HFFc6 (cell line): ENCODE measurements around the gene TBC1D5. TPM values are rescaled to one million over a fixed set of nuclear protein-coding genes. Genes with fewer than 3 reads are reported as not detected.

Experiments used
- DNase-seq: peaks from one replicate; pipeline ENCODE4 v3.0.0-alpha.2; 2018
- H3K27ac Mint-ChIP-seq: 2 replicates; pipeline ENCODE4 v1.8.0; 2020; ENCODE audit warnings: mild to moderate bottlenecking, mixed read lengths
- H3K27me3 Mint-ChIP-seq: 2 replicates; pipeline ENCODE4 v1.8.0; 2021; ENCODE audit warnings: mild to moderate bottlenecking, moderate library complexity, mixed read lengths; ENCODE audit not compliant: insufficient read depth
- H3K36me3 Mint-ChIP-seq: 2 replicates; pipeline ENCODE4 v1.8.0; 2021; ENCODE audit warnings: low read depth, mixed read lengths
- H3K4me1 Mint-ChIP-seq: 2 replicates; pipeline ENCODE4 v1.8.0; 2020; ENCODE audit warnings: low read depth, mixed read lengths
- H3K4me3 Mint-ChIP-seq: 2 replicates; pipeline ENCODE4 v1.8.0; 2020; ENCODE audit warnings: mild to moderate bottlenecking, moderate library complexity, mixed read lengths
- H3K9me3 Mint-ChIP-seq: 2 replicates; pipeline ENCODE4 v1.8.0; 2020; ENCODE audit warnings: mild to moderate bottlenecking, mixed read lengths
- CTCF ChIP-seq: fragments of 200-600 bp; sonication (generic); IDR thresholded peaks from 2 replicates; pipeline ENCODE4 v1.5.0; 2021; ENCODE audit warnings: antibody characterized with exemption, mild to moderate bottlenecking
- total RNA-seq, 6 experiments: library from RNA; stranded (reverse); fragmentation: NEBNext Ultra II Directional; extraction: Animal tissue kit (Norgen Biotek cat#: 25700); gene quantifications; 2 replicates in 1 of 6; 3 replicates in 5 of 6; pipeline ENCODE4 v1.2.3, GENCODE V29; 2021

The TBC1D5 gene
- total RNA-seq, 6 experiments from 2014 or later, result 37.2 to 46.0 (median 40.1) TPM

- Mint-ChIP-seq H3K27me3 (peaks cover 5% of the 10 kb centered on the region; the same call in 1 of the 2 replicates), H3K4me3 (no peak overlapping the region), H3K27ac (no peak overlapping the region), H3K36me3 (no peaks in the 10 kb centered on the region), H3K9me3 (no peaks in the 10 kb centered on the region), H3K4me1 (peaks cover 13% of the 10 kb centered on the region)
- no peak for DNase-seq
- TF ChIP-seq CTCF, result no peak
Observed at GRCh38 chr3:17752876-17753631, 10.6 kb upstream of the TBC1D5 start.

- peaks cover 5% of the 10 kb centered on the region; the same call in 1 of the 2 replicates for H3K27me3 Mint-ChIP-seq
- TF ChIP-seq CTCF, result no peak
- no peak for DNase-seq
- H3K4me1 Mint-ChIP-seq, result peaks cover 18% of the 10 kb centered on the region
- no peaks in the 10 kb centered on the region for H3K9me3 Mint-ChIP-seq
- no peaks in the 10 kb centered on the region for H3K36me3 Mint-ChIP-seq
- H3K4me3 Mint-ChIP-seq, result no peak overlapping the region
- H3K27ac Mint-ChIP-seq, result no peak overlapping the region
Observed at GRCh38 chr3:17752436-17752835, 10.0 kb upstream of the TBC1D5 start.

GRCh38 chr3:17749705-17750293 is 7.4 kb upstream of the TBC1D5 start:
- no peaks in the 10 kb centered on the region for H3K9me3 Mint-ChIP-seq
- no peak overlapping the region for H3K27ac Mint-ChIP-seq
- peaks cover 24% of the 10 kb centered on the region for H3K4me1 Mint-ChIP-seq
- TF ChIP-seq CTCF, result no peak
- no peaks in the 10 kb centered on the region for H3K36me3 Mint-ChIP-seq
- no peak for DNase-seq
- H3K4me3 Mint-ChIP-seq, result peak overlapping the region; percentile 67
- H3K27me3 Mint-ChIP-seq, result peaks cover 5% of the 10 kb centered on the region

- Mint-ChIP-seq H3K36me3 (no peaks in the 10 kb centered on the region), H3K27ac (no peak overlapping the region), H3K4me1 (peaks cover 24% of the 10 kb centered on the region), H3K4me3 (peak overlapping the region; percentile 67; the same call in 1 of the 2 replicates), H3K9me3 (no peaks in the 10 kb centered on the region), H3K27me3 (peaks cover 5% of the 10 kb centered on the region)
- no peak for DNase-seq
- no peak for TF ChIP-seq CTCF
Observed at GRCh38 chr3:17749281-17749680, 6.8 kb upstream of the TBC1D5 start.

GRCh38 chr3:17747890-17748247 is 5.4 kb upstream of the TBC1D5 start:
- Mint-ChIP-seq H3K27ac (no peak overlapping the region), H3K4me1 (peaks cover 32% of the 10 kb centered on the region), H3K4me3 (no peak overlapping the region), H3K27me3 (peaks cover 5% of the 10 kb centered on the region), H3K9me3 (no peaks in the 10 kb centered on the region), H3K36me3 (no peaks in the 10 kb centered on the region)
- no peak for DNase-seq
- TF ChIP-seq CTCF, result no peak
